ENCODE measurements around the gene PCDHA6.
A peak's percentile ranks its signal among the peaks of the same experiment; 100 is the strongest.
"Not testable (repeated sequence)": the region's sequence is repeated elsewhere in the genome, so short reads cannot be mapped to it uniquely, and the experiment has no call there.

The PCDHA6 gene

DNA sequence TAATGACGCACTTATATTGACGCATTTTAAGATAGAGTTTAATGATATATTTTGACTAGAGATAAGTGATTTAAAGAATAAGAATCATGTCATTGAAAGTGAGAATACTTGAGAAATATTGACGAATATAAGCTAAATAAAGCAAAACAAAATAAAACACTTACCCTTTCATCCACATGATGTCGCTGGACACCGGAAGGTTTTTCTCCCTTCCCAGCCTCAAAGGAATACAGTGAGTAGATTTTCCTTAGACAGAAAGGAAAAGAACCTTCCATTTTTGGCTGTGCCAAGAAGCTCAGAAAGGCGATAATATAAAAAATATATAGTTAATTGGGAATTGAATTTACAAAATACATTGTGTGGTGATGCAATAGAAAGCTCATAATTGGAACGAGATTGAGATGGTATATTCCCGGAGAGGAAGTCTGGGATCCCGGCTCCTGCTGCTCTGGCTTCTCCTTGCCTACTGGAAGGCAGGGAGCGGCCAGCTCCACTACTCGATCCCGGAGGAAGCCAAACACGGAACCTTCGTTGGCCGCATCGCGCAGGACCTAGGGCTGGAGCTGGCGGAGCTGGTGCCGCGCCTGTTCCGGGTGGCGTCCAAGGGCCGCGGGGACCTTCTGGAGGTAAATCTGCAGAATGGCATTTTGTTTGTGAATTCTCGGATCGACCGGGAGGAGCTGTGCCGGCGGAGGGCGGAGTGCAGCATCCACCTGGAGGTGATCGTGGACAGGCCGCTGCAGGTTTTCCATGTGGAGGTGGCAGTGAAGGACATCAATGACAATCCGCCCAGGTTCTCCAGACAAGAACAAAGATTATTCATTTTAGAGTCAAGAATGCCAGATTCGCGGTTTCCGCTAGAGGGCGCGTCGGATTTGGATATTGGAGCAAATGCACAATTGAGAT lies 6.1 kb upstream of the PCDHA6 start, which contains the start of gene PCDHA5:
TSS of gene PCDHA5 (plus strand) at position 239 of the 906 bp plus-strand sequence.
- no peak for DNase-seq (ENCODE audit: low spot score)

DNA sequence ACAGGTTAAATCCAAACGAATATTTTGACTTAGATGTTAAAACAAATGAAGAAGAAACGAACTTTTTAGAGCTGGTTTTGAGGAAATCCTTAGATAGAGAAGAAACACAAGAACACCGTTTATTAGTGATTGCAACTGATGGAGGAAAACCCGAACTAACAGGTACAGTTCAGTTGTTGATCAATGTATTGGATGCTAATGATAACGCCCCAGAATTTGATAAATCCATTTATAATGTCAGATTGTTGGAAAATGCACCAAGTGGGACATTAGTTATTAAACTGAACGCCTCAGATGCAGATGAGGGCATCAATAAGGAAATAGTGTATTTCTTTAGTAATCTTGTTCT lies 5.5 kb upstream of the PCDHA6 start:
- no peak for DNase-seq (ENCODE audit: low spot score)

- not testable (repeated sequence) for DNase-seq (ENCODE audit: low spot score)
These were observed 4.8 kb upstream of the PCDHA6 start for GRCh38 chr5:140822969-140823368.

GRCh38 chr5:140823475-140823874 lies 4.3 kb upstream of the PCDHA6 start:
- DNase-seq (ENCODE audit: low spot score) = no peak

DNA sequence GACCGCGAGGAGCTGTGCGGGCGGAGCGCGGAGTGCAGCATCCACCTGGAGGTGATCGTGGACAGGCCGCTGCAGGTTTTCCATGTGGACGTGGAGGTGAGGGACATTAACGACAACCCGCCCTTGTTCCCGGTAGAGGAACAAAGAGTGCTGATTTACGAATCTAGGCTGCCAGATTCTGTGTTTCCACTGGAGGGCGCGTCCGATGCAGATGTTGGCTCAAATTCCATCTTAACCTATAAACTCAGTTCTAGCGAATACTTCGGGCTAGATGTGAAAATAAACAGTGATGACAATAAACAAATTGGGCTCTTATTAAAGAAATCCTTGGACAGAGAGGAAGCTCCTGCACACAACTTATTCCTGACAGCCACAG lies 590 bp downstream of the PCDHA6 start:
- no peak for DNase-seq (ENCODE audit: low spot score)

DNA sequence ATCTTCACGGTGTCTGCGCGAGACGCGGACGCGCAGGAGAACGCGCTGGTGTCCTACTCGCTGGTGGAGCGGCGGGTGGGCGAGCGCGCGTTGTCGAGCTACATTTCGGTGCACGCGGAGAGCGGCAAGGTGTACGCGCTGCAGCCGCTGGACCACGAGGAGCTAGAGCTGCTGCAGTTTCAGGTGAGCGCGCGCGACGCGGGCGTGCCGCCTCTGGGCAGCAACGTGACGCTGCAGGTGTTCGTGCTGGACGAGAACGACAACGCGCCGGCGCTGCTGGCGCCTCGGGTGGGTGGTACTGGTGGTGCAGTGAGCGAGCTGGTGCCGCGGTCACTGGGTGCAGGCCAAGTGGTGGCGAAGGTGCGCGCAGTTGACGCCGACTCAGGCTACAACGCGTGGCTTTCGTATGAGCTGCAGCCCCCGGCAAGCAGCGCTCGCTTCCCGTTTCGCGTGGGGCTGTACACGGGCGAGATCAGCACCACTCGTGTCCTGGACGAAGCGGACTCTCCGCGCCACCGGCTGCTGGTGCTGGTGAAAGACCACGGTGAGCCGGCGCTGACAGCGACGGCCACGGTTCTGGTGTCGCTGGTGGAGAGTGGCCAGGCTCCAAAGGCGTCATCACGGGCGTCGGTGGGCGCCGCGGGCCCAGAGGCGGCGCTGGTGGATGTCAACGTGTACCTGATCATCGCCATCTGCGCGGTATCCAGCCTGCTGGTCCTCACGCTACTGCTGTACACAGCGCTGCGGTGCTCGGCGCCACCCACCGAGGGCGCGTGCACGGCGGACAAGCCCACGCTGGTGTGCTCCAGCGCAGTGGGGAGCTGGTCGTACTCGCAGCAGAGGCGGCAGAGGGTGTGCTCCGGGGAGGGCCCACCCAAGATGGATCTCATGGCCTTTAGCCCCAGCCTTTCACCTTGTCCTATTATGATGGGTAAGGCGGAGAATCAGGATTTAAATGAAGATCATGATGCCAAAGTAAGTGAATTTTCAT lies 2.0 kb downstream of the PCDHA6 start:
- DNase-seq (ENCODE audit: low spot score) = not testable (repeated sequence)

GRCh38 chr5:140833993-140834392 lies 6.2 kb downstream of the PCDHA6 start, which contains the start of gene PCDHA7:
TSS of gene PCDHA7 (plus strand) at chr5:140834269. CDS start at chr5:140834384, 115 bp downstream.
- no peak for DNase-seq (ENCODE audit: low spot score)

DNA sequence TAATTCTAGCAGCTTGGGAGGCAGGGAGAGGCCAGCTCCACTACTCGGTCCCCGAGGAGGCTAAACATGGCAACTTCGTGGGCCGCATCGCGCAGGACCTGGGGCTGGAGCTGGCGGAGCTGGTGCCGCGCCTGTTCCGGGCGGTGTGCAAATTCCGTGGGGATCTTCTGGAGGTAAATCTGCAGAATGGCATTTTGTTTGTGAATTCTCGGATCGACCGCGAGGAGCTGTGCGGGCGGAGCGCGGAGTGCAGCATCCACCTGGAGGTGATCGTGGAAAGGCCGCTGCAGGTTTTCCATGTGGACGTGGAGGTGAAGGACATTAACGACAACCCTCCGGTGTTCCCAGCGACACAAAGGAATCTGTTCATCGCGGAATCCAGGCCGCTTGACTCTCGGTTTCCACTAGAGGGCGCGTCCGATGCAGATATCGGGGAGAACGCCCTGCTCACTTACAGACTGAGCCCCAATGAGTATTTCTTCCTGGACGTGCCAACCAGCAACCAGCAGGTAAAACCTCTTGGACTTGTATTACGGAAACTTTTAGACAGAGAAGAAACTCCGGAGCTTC lies 6.8 kb downstream of the PCDHA6 start:
- not testable (repeated sequence) for DNase-seq (ENCODE audit: low spot score)

DNA sequence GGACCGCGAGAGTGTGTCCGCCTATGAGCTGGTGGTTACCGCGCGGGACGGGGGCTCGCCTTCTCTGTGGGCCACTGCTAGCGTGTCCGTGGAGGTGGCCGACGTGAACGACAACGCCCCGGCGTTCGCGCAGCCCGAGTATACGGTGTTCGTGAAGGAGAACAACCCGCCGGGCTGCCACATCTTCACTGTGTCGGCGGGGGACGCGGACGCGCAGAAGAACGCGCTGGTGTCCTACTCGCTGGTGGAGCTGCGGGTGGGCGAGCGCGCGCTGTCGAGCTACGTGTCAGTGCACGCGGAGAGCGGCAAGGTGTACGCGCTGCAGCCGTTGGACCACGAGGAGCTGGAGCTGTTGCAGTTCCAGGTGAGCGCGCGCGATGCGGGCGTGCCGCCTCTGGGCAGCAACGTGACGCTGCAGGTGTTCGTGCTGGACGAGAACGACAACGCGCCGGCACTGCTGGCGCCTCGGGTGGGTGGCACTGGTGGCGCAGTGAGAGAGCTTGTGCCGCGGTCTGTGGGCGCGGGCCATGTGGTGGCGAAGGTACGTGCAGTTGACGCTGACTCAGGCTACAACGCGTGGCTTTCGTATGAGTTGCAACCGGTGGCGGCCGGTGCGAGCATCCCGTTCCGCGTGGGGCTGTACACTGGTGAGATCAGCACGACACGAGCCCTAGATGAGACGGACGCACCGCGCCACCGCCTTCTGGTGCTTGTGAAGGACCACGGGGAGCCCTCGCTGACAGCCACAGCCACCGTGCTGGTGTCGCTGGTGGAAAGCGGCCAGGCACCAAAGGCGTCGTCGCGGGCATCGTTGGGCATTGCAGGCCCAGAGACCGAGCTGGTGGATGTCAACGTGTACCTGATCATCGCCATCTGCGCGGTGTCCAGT lies 8.1 kb downstream of the PCDHA6 start:
- DNase-seq (ENCODE audit: low spot score) = no peak

DNA sequence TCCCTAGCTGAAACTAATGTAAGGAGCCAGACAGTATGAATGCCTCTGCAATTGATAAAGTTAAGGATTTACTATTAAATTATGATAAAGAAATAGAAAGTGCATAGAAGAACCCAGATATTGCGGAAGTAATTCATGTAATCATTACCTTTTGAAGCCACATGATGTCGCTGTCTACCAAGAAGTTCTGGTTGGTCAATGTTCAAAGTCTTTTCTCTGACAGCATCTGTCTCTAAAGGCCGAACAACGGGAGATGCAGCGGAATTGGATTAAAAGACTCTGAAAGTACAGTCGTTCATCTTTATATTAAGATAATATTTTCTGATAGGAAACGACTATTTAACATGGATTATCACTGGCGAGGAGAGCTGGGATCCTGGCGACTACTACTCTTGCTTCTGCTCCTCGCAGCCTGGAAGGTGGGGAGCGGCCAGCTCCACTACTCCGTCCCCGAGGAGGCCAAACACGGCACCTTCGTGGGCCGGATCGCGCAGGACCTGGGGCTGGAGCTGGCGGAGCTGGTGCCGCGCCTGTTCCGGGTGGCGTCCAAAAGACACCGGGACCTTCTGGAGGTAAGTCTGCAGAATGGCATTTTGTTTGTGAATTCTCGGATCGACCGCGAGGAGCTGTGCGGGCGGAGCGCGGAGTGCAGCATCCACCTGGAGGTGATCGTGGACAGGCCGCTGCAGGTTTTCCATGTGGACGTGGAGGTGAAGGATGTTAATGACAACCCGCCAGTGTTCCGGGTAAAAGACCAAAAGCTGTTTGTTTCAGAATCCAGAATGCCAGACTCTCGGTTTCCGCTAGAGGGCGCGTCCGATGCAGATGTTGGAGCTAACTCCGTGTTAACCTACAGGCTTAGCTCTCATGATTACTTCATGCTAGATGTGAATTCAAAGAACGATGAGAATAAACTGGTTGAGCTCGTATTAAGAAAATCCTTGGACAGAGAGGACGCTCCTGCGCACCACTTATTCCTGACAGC lies 13.5 kb downstream of the PCDHA6 start, which contains the start of gene PCDHA8:
TSS of gene PCDHA8 (plus strand) at position 210 of the 985 bp plus-strand sequence. CDS start at position 345, 135 bp downstream.
- peak; percentile 32 for DNase-seq (ENCODE audit: low spot score)

DNA sequence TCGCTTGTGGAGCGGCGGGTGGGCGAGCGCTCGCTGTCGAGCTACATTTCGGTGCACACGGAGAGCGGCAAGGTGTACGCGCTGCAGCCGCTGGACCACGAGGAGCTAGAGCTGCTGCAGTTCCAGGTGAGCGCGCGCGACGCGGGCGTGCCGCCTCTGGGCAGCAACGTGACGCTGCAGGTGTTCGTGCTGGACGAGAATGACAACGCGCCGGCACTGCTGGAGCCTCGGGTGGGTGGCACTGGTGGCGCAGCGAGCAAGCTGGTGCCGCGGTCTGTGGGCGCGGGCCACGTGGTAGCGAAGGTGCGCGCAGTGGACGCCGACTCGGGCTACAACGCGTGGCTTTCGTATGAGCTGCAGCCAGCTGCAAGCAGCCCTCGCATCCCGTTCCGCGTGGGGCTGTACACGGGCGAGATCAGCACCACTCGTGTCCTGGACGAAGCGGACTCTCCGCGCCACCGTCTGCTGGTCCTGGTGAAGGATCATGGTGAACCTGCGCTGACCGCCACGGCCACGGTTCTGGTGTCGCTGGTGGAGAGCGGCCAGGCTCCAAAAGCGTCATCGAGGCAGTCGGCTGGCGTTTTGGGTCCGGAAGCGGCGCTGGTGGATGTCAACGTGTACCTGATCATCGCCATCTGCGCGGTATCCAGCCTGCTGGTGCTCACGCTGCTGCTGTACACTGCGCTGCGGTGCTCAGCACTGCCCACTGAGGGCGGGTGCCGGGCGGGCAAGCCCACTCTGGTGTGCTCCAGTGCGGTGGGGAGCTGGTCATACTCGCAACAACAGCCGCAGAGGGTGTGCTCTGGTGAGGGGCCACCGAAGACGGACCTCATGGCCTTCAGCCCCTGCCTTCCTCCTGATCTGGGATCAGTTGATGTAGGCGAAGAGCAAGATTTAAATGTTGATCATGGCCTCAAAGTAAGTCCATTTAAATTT lies 15.3 kb downstream of the PCDHA6 start:
- no peak for DNase-seq (ENCODE audit: low spot score)

GRCh38 chr5:140848139-140849102 lies 20.7 kb downstream of the PCDHA6 start, which contains the start of gene PCDHA9:
TSS of gene PCDHA9 (plus strand) at chr5:140848382. CDS start at chr5:140848496, 114 bp downstream.
- DNase-seq (ENCODE audit: low spot score) = not testable (repeated sequence)

DNA sequence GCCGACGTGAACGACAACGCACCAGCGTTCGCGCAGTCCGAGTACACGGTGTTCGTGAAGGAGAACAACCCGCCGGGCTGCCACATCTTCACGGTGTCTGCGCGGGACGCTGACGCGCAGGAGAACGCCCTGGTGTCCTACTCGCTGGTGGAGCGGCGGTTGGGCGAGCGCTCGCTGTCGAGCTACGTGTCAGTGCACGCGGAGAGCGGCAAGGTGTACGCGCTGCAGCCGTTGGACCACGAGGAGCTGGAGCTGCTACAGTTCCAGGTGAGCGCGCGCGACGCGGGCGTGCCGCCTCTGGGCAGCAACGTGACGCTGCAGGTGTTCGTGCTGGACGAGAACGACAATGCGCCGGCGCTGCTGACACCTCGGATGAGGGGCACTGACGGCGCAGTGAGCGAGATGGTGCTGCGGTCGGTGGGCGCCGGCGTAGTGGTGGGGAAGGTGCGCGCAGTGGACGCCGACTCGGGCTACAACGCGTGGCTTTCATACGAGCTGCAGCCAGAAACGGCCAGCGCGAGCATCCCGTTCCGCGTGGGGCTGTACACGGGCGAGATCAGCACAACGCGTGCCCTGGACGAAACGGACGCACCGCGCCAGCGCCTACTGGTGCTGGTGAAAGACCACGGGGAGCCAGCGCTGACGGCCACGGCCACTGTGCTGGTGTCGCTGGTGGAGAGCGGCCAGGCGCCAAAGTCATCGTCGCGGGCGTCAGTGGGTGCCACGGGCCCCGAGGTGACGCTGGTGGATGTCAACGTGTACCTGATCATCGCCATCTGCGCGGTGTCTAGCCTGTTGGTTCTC lies 22.3 kb downstream of the PCDHA6 start:
- DNase-seq (ENCODE audit: low spot score) = not testable (repeated sequence)

- no peak for DNase-seq (ENCODE audit: low spot score)
These were observed 28.3 kb downstream of the PCDHA6 start, which contains the start of gene PCDHA10 for GRCh38 chr5:140855772-140856674. TSS of gene PCDHA10 (plus strand) at chr5:140855897. CDS start at chr5:140856049, 152 bp downstream.

Measured in SW480 (cell line).